ENCODE measurements around the gene KCNAB1. TPM values are rescaled to one million over a fixed set of nuclear protein-coding genes. Genes with fewer than 3 reads are reported as not detected.

The KCNAB1 gene
- total and polyA plus RNA-seq, 2 donors (not counting 1 experiment from before 2014, with no cell fraction given) = not detected

- no peaks in the 10 kb centered on the region for H3K4me1 Mint-ChIP-seq
- H3K9ac ChIP-seq (ENCODE audit: low read length) = no peak overlapping the region
- TF ChIP-seq CTCF (IDR thresholded peaks at IDR 0.05) = no peak
- no peak for TF ChIP-seq EZH2 (IDR thresholded peaks at IDR 0.05; ENCODE audit: borderline replicate concordance, insufficient read depth, low read depth, low read length, poor library complexity, severe bottlenecking)
- H3K4me2 ChIP-seq (replicated peaks; ENCODE audit: low read depth, low read length, poor library complexity, severe bottlenecking) = no peak overlapping the region
- ATAC-seq (ENCODE audit: low read depth) = no peak
- whole genome bisulfite sequencing (ENCODE audit: insufficient coverage) = 94% methylated on average over 2 of the region's 4 CpGs
- no peak overlapping the region for H3K27ac Mint-ChIP-seq
- no peaks in the 10 kb centered on the region for H3K9me3 ChIP-seq (ENCODE audit: control extremely low read depth in 1 of 3, control insufficient read depth in 2 of 3, insufficient read depth in 1 of 3, low read length in 2 of 3)
- H3K79me2 ChIP-seq (ENCODE audit: control insufficient read depth, insufficient read depth, low read length) = no peaks in the 10 kb centered on the region
- H3K4me3 Mint-ChIP-seq = no peak overlapping the region
- no peak overlapping the region for H2AFZ ChIP-seq (ENCODE audit: insufficient read depth, low read depth, low read length, poor library complexity, severe bottlenecking)
- H3K4me3 ChIP-seq (ENCODE audit: control extremely low read depth in 1 of 5, extremely low read depth in 1 of 5, insufficient read depth in 1 of 5, low read depth in 2 of 5, low read length in 4 of 5) = no peak overlapping the region
- CTCF ChIA-PET = no interaction called here
- H3K9me3 Mint-ChIP-seq (ENCODE audit: insufficient read depth) = no peaks in the 10 kb centered on the region
- H3K36me3 ChIP-seq (replicated peaks in 1 of 2; ENCODE audit: control extremely low read depth in 1 of 2, control insufficient read depth in 1 of 2, extremely low read depth in 1 of 2, insufficient read depth in 2 of 2, low read length in 1 of 2) = no peaks in the 10 kb centered on the region
- H3K4me1 ChIP-seq (ENCODE audit: control insufficient read depth in 2 of 2, insufficient read depth in 2 of 2, low read length in 2 of 2) = no peaks in the 10 kb centered on the region
- no peaks in the 10 kb centered on the region for H4K20me1 ChIP-seq (ENCODE audit: control insufficient read depth, insufficient read depth, low read length, poor library complexity, severe bottlenecking)
- POLR2A ChIA-PET = no interaction called here
- DNase-seq = no peak
- intact Hi-C loops (cut with micrococcal nuclease) = no loop called here
- peaks cover 10% of the 10 kb centered on the region for H3K27me3 Mint-ChIP-seq
- no peak overlapping the region for H3K27ac ChIP-seq (ENCODE audit: low read length in 2 of 2)
- peaks cover 0 to 2% (median 0%) of the 10 kb centered on the region in 4 experiments for H3K27me3 ChIP-seq (replicated peaks in 1 of 4; ENCODE audit: control extremely low read depth in 1 of 4, control insufficient read depth in 3 of 4, insufficient read depth in 4 of 4, low read length in 3 of 4)
Measured at GRCh38 chr3:156360083-156360482, 239.7 kb downstream of the KCNAB1 start.

- CTCF ChIA-PET = no interaction called here
Measured at GRCh38 chr3:156360963-156361362, 240.6 kb downstream of the KCNAB1 start.

More at GRCh38 chr3:156360963-156361362, 240.6 kb downstream of the KCNAB1 start:
- no peak overlapping the region for H3K4me3 ChIP-seq (ENCODE audit: control extremely low read depth in 1 of 5, extremely low read depth in 1 of 5, insufficient read depth in 1 of 5, low read depth in 2 of 5, low read length in 4 of 5)
- DNase-seq = no peak
- no peak overlapping the region for H3K4me2 ChIP-seq (replicated peaks; ENCODE audit: low read depth, low read length, poor library complexity, severe bottlenecking)
- H3K27ac ChIP-seq (ENCODE audit: low read length in 2 of 2) = no peak overlapping the region
- POLR2A ChIA-PET = no interaction called here
- H3K4me1 ChIP-seq (ENCODE audit: control insufficient read depth in 2 of 2, insufficient read depth in 2 of 2, low read length in 2 of 2) = no peaks in the 10 kb centered on the region
- H3K9me3 Mint-ChIP-seq (ENCODE audit: insufficient read depth) = no peaks in the 10 kb centered on the region
- no peak for TF ChIP-seq EZH2 (IDR thresholded peaks at IDR 0.05; ENCODE audit: borderline replicate concordance, insufficient read depth, low read depth, low read length, poor library complexity, severe bottlenecking)
- TF ChIP-seq CTCF (IDR thresholded peaks at IDR 0.05) = no peak
- no peaks in the 10 kb centered on the region for H3K4me1 Mint-ChIP-seq
- WGBS (ENCODE audit: insufficient coverage) = 70% methylated on average over 4 of the region's 5 CpGs
- peaks cover 15% of the 10 kb centered on the region for H3K27me3 Mint-ChIP-seq
- no peak overlapping the region for H2AFZ ChIP-seq (ENCODE audit: insufficient read depth, low read depth, low read length, poor library complexity, severe bottlenecking)
- H3K4me3 Mint-ChIP-seq = no peak overlapping the region
- intact Hi-C loops (cut with micrococcal nuclease) = no loop called here
- no peaks in the 10 kb centered on the region for H3K9me3 ChIP-seq (ENCODE audit: control extremely low read depth in 1 of 3, control insufficient read depth in 2 of 3, insufficient read depth in 1 of 3, low read length in 2 of 3)
- no peaks in the 10 kb centered on the region for H3K79me2 ChIP-seq (ENCODE audit: control insufficient read depth, insufficient read depth, low read length)
- no peaks in the 10 kb centered on the region for H3K36me3 ChIP-seq (replicated peaks in 1 of 2; ENCODE audit: control extremely low read depth in 1 of 2, control insufficient read depth in 1 of 2, extremely low read depth in 1 of 2, insufficient read depth in 2 of 2, low read length in 1 of 2)
- H3K27me3 ChIP-seq (replicated peaks in 1 of 4; ENCODE audit: control extremely low read depth in 1 of 4, control insufficient read depth in 3 of 4, insufficient read depth in 4 of 4, low read length in 3 of 4) = peaks cover 0 to 2% (median 0%) of the 10 kb centered on the region in 4 experiments
- no peak overlapping the region for H3K27ac Mint-ChIP-seq
- no peak for ATAC-seq (ENCODE audit: low read depth)
- H4K20me1 ChIP-seq (ENCODE audit: control insufficient read depth, insufficient read depth, low read length, poor library complexity, severe bottlenecking) = no peaks in the 10 kb centered on the region
- H3K9ac ChIP-seq (ENCODE audit: low read length) = no peak overlapping the region

Data from B cell (primary cell).